WI38 (cell line): Measurements from ENCODE around the gene SLC22A5.
"Not testable (repeated sequence)": the region's sequence is repeated elsewhere in the genome, so short reads cannot be mapped to it uniquely, and the experiment has no call there.

Experiments
- H3K4me3 ChIP-seq: 2 replicates; pipeline ENCODE4 v1.5.1; 2011; ENCODE audit warnings: low read depth, mild to moderate bottlenecking, control low read depth, low read length
- CTCF ChIP-seq: IDR thresholded peaks from 2 replicates; pipeline ENCODE4 v1.5.1; 2012; ENCODE audit warnings: low read depth, mild to moderate bottlenecking, control low read depth, low read length

Gene SLC22A5

GRCh38 chr5:132394667-132395259, 25.3 kb downstream of the SLC22A5 start:
- no peak overlapping the region for H3K4me3 ChIP-seq
- no peak for TF ChIP-seq CTCF

- TF ChIP-seq CTCF = no peak
- no peak overlapping the region for H3K4me3 ChIP-seq
These were observed 27.1 kb downstream of the SLC22A5 start for GRCh38 chr5:132396589-132397031.

GRCh38 chr5:132397224-132397623, 27.7 kb downstream of the SLC22A5 start:
- no peak for TF ChIP-seq CTCF
- no peak overlapping the region for H3K4me3 ChIP-seq

- H3K4me3 ChIP-seq = not testable (repeated sequence)
These were observed 28.6 kb downstream of the SLC22A5 start for GRCh38 chr5:132397936-132398675.

GRCh38 chr5:132404041-132404440, 34.5 kb downstream of the SLC22A5 start:
- not testable (repeated sequence) for H3K4me3 ChIP-seq

GRCh38 chr5:132405646-132406045, 36.1 kb downstream of the SLC22A5 start:
- no peak overlapping the region for H3K4me3 ChIP-seq
- no peak for TF ChIP-seq CTCF

GRCh38 chr5:132406144-132406783, 36.8 kb downstream of the SLC22A5 start:
- TF ChIP-seq CTCF = no peak
- H3K4me3 ChIP-seq = no peak overlapping the region

- H3K4me3 ChIP-seq = no peak overlapping the region
- TF ChIP-seq CTCF = no peak
These were observed 38.5 kb downstream of the SLC22A5 start for GRCh38 chr5:132407970-132408369.
